Measurements from ENCODE around the gene LMAN2.

LMAN2 gene

DNA sequence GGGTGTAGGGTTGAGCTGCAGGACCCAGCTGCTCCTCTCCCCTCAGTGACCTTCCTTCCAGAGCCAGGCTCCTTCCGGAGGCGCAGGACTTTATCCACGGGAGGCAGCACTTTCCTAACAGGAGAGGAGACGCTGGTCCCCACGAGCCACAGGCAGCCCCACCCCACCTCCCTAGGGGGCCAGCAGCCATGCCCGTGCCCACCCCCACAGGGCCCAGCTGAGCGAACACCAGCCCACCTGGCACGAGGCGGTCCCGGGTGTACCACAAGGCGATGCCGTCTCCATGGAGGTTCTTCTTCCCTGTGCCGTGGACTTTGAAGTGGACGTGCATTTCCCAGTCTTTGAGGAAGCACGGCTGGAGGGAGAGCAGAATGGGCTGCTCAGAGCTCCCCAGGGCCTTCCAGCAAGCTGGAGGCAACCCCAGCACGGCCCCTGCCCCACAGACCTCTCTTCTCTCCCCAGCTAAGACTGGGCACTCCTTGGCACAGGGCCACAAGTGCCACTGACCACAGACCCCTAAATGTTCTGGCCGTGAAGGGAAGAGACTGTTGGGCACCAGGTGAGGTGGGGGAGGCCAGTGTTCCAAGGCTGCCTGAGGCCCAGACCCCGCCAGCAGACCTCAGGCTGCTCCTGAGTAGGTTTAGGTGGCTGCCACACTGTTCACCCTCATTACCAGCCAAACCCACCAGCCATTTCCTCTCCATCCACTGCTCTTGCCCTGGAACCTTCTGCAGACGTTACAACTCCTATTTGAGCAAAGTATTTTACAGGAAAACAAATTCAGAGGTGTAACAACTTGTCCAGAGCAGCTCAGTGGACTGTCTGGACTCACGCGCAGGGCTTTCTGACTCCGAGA, 13.0 kb downstream of the LMAN2 start:
- DNase-seq (ENCODE audit: low spot score) = no peak
- TF ChIP-seq, protein P1, sequence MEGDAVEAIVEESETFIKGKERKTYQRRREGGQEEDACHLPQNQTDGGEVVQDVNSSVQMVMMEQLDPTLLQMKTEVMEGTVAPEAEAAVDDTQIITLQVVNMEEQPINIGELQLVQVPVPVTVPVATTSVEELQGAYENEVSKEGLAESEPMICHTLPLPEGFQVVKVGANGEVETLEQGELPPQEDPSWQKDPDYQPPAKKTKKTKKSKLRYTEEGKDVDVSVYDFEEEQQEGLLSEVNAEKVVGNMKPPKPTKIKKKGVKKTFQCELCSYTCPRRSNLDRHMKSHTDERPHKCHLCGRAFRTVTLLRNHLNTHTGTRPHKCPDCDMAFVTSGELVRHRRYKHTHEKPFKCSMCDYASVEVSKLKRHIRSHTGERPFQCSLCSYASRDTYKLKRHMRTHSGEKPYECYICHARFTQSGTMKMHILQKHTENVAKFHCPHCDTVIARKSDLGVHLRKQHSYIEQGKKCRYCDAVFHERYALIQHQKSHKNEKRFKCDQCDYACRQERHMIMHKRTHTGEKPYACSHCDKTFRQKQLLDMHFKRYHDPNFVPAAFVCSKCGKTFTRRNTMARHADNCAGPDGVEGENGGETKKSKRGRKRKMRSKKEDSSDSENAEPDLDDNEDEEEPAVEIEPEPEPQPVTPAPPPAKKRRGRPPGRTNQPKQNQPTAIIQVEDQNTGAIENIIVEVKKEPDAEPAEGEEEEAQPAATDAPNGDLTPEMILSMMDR (IDR thresholded peaks at IDR 0.05; ENCODE audit: extremely low read depth, missing control alignments) = no peak

DNA sequence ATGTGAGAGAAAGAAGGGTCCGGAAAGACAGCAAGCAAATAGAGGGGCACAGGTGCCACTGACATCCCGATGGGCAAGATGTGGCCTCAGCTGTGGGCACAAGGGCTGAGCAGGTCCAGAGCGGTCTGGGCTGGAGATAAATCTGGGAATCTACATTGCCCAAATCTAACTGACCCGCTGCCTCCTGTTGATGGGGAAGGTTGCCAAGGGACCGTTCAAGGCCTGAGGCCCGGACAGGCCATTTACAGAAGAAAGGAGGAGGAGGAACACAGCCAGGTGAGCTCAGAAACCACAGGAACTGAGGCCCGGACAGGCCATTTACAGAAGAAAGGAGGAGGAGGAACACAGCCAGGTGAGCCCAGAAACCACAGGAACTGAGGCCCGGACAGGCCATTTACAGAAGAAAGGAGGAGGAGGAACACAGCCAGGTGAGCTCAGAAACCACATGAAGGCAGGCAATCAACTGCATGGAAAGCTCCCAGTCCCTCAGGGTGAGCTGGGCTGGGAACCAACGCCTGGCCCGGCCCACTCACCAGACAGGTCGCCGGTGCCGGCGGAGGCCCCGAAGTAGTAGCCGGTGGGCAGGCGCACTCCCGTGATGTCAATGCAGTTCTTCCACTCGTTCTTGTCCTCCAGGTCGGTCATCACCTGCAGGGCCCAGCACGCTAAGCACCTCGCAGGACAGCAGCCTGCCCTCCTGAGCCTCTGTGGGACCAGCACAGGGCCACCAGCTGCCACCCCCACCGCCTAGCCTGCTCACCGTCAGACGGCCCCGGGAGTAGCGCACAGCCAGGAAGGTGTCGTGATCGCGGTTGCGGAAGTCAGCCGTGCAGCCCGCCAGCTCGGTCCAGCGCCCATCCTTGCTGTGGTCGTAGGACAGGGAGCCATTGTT, 14.6 kb downstream of the LMAN2 start:
- TF ChIP-seq, protein P1 (IDR thresholded peaks at IDR 0.05; ENCODE audit: extremely low read depth, missing control alignments) = no peak
- DNase-seq (ENCODE audit: low spot score) = no peak

DNA sequence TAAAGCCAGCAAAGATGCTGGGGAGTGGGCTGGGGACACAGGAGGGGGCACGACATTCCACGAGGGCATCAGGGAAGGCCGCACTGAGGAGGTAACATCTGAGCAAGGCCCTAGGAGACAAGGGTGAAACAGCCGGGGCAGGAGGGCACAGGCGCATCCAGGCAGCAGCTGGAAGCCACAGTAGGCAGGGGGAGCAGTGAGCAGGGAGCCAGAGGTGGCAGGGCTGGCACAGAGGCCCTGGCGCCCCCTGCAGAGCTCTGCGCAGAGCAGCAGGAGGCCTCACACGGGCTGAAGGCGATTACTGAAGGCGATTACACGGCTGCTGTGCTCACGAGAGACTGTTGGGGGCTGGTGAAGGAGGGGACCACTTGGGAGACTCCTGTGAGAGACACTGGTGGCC, 15.4 kb downstream of the LMAN2 start:
- TF ChIP-seq, protein P1 (IDR thresholded peaks at IDR 0.05; ENCODE audit: extremely low read depth, missing control alignments) = no peak
- DNase-seq (ENCODE audit: low spot score) = no peak

DNA sequence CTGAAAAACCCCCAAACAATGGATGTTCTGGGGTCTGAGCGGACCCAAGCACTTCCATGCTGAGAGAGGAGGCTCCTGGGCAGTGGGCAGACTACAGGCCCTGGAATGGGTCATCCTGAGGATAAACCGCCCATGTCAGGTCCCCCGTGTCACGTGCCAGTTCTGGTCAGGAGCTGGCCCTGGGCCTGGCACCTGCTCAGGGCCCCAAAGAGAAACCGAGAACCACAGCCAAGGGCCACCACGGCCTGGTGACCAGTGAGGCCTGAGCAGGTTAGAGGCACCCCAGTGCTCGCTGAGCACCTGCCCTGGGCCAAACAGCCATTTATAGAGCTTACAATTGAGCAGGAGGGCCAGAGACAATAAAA, 15.8 kb downstream of the LMAN2 start:
- TF ChIP-seq, protein P1 (IDR thresholded peaks at IDR 0.05; ENCODE audit: extremely low read depth, missing control alignments) = no peak
- DNase-seq (ENCODE audit: low spot score) = no peak

GRCh38 chr5:177334781-177335700, 16.4 kb downstream of the LMAN2 start:
- TF ChIP-seq, protein P1 (IDR thresholded peaks at IDR 0.05; ENCODE audit: extremely low read depth, missing control alignments) = no peak
- no peak for DNase-seq (ENCODE audit: low spot score)

- TF ChIP-seq, protein P1 (IDR thresholded peaks at IDR 0.05; ENCODE audit: extremely low read depth, missing control alignments) = no peak
- no peak for DNase-seq (ENCODE audit: low spot score)
Measured at GRCh38 chr5:177334155-177334551, 17.3 kb downstream of the LMAN2 start.
